Liver (tissue), 9 donors: ENCODE results near the gene CHPT1. TPM values are rescaled to one million over a fixed set of nuclear protein-coding genes. Genes with fewer than 3 reads are reported as not detected.
A peak's percentile ranks its signal among the peaks of the same experiment; 100 is the strongest.

ENCODE experiments used
- DNase-seq: peaks from one replicate; pipeline ENCODE4 v3.0.0-alpha.2; 2017; ENCODE audit warnings: low spot score
- H3K27ac ChIP-seq, 2 donors: one replicate each; pipeline ENCODE4 v1.7.0; 2013; ENCODE audit warnings: inconsistent platforms in 2 of 2, low read length in 2 of 2, control low read depth in 1 of 2, low read depth in 1 of 2, mild to moderate bottlenecking in 1 of 2
- H3K27me3 ChIP-seq, 4 donors: one replicate each; pipeline versions ENCODE4 v1.6.1 to v1.7.0; 2013; ENCODE audit warnings: low read length in 3 of 4, inconsistent platforms in 1 of 4, mild to moderate bottlenecking in 1 of 4, moderate library complexity in 1 of 4; ENCODE audit not compliant: control insufficient read depth in 4 of 4, insufficient read depth in 4 of 4
- H3K36me3 ChIP-seq, 4 donors: one replicate each; pipeline versions ENCODE4 v1.6.1 to v1.7.0; 2013; ENCODE audit warnings: low read length in 3 of 4, mild to moderate bottlenecking in 3 of 4, low read depth in 1 of 4, moderate library complexity in 1 of 4; ENCODE audit not compliant: control insufficient read depth in 4 of 4, insufficient read depth in 3 of 4
- H3K4me1 ChIP-seq, 4 donors: one replicate each; pipeline versions ENCODE4 v1.6.1 to v1.7.0; 2013; ENCODE audit warnings: low read length in 3 of 4, mild to moderate bottlenecking in 3 of 4, moderate library complexity in 1 of 4; ENCODE audit not compliant: control insufficient read depth in 4 of 4, insufficient read depth in 4 of 4
- H3K4me3 ChIP-seq, 3 donors: one replicate each; pipeline versions ENCODE4 v1.6.1 to v1.7.0; 2013; ENCODE audit warnings: low read length in 3 of 3, control low read depth in 1 of 3, low read depth in 1 of 3, mild to moderate bottlenecking in 1 of 3
- H3K9ac ChIP-seq, 2 donors: one replicate each; pipeline ENCODE4 v1.7.0; 2013; ENCODE audit warnings: low read length in 2 of 2, mild to moderate bottlenecking in 2 of 2, moderate library complexity in 2 of 2, control low read depth in 1 of 2, low read depth in 1 of 2
- H3K9me3 ChIP-seq, 4 donors: one replicate each; pipeline versions ENCODE4 v1.6.1 to v1.7.0; 2013; ENCODE audit warnings: low read length in 3 of 4; ENCODE audit not compliant: control insufficient read depth in 4 of 4
- ATF3 ChIP-seq: IDR thresholded peaks from 2 replicates; pipeline ENCODE4 v1.6.1; 2016; ENCODE audit warnings: antibody characterized with exemption
- CTCF ChIP-seq: fragments of 150-350 bp; IDR thresholded peaks from 2 replicates; pipeline ENCODE4 v1.5.1; 2017; ENCODE audit warnings: improper control_type of control experiment, low read depth, low read length; ENCODE audit not compliant: missing input control
- EGR1 ChIP-seq, 2 donors: IDR thresholded peaks; 2 replicates each; pipeline ENCODE4 v1.6.1; 2016 to 2018; ENCODE audit warnings: antibody characterized with exemption in 2 of 2, low read depth in 2 of 2
- FOXA1 ChIP-seq: IDR thresholded peaks from 2 replicates; pipeline ENCODE4 v1.6.1; 2016; ENCODE audit warnings: antibody characterized with exemption
- FOXA2 ChIP-seq: IDR thresholded peaks from 2 replicates; pipeline ENCODE4 v1.6.1; 2016; ENCODE audit warnings: antibody characterized with exemption
- GABPA ChIP-seq, 2 donors: IDR thresholded peaks in 1 of 2; conservative IDR thresholded peaks in 1 of 2; 2 replicates each; pipeline ENCODE4 v1.6.1; 2016; ENCODE audit warnings: antibody characterized with exemption in 2 of 2, mild to moderate bottlenecking in 1 of 2, moderate library complexity in 1 of 2
- HNF4A ChIP-seq, 2 donors: conservative IDR thresholded peaks; 2 replicates each; pipeline ENCODE4 v1.6.1; 2016; ENCODE audit warnings: antibody characterized with exemption in 2 of 2, mild to moderate bottlenecking in 2 of 2
- HNF4G ChIP-seq: IDR thresholded peaks from 2 replicates; pipeline ENCODE4 v1.6.1; 2016; ENCODE audit warnings: antibody characterized with exemption
- MAX ChIP-seq: IDR thresholded peaks from 2 replicates; pipeline ENCODE4 v1.6.1; 2016; ENCODE audit warnings: antibody characterized with exemption
- NR2F2 ChIP-seq: IDR thresholded peaks from 2 replicates; pipeline ENCODE4 v1.6.1; 2016; ENCODE audit warnings: antibody characterized with exemption
- RAD21 ChIP-seq, 2 donors: IDR thresholded peaks; 2 replicates each; pipeline ENCODE4 v1.6.1; 2016; ENCODE audit warnings: antibody characterized with exemption in 2 of 2, mild to moderate bottlenecking in 2 of 2
- REST ChIP-seq: IDR thresholded peaks from 2 replicates; pipeline ENCODE4 v1.6.1; 2016; ENCODE audit warnings: antibody characterized with exemption, mild to moderate bottlenecking
- RXRA ChIP-seq, 2 donors: IDR thresholded peaks; 2 replicates each; pipeline ENCODE4 v1.6.1; 2017 to 2018; ENCODE audit warnings: antibody characterized with exemption in 2 of 2, mild to moderate bottlenecking in 1 of 2
- WGBS: extraction: QIAGEN DNeasy Blood & Tissue Kit; methylation state at CpG from one replicate; pipeline ENCODE4 v1.1.7; 2013; 5-methylcytosine and 5-hydroxymethylcytosine counted together
- polyA plus RNA-seq, 2 donors: library from polyadenylated mRNA; stranded (reverse) in 1 of 2; unstranded in 1 of 2; fragments of 200-250 nt in 1 of 2; fragments of >200 nt in 1 of 2; fragmentation: Nextera tagmentation in 1 of 2; extraction: Ambion mirVana in 1 of 2; gene quantifications; one replicate each; pipeline versions ENCODE4 v1.2.1 to v1.2.3, GENCODE V29; 2013 to 2015
- total RNA-seq, 2 donors: library from RNA; depleted of rRNA; stranded (reverse); fragments of >200 nt; gene quantifications; one replicate each; pipeline ENCODE4 v1.2.3, GENCODE V29; 2014
- donor health status: healthy.
- donor health status: healthy.
- donor health status: healthy.
- donor health status: healthy.
- donor health status: healthy.

CHPT1 gene
- total and polyA plus RNA-seq, 4 donors = 51.5 to 96.6 (median 61.7) TPM

GRCh38 chr12:101685092-101685491 lies 12.3 kb upstream of the CHPT1 start:
- Histone ChIP-seq H3K9ac (no peak overlapping the region), H3K4me1 (peaks cover 0 to 1% (median under 1%) of the 10 kb centered on the region in 4 donors), H3K9me3 (no peaks in the 10 kb centered on the region), H3K36me3 (no peaks in the 10 kb centered on the region), H3K27ac (no peak overlapping the region), H3K4me3 (no peak overlapping the region), H3K27me3 (no peaks in the 10 kb centered on the region)
- no peak for DNase-seq
- WGBS = 94% methylated on average over 1 of the region's 1 CpG
- TF ChIP-seq FOXA2 = no peak
- TF ChIP-seq RAD21 (IDR thresholded peaks at IDR 0.05) = no peak

- Histone ChIP-seq H3K4me1 (peaks cover 3 to 11% (median 7%) of the 10 kb centered on the region in 4 donors), H3K27ac (no peak overlapping the region), H3K27me3 (no peaks in the 10 kb centered on the region), H3K9me3 (no peaks in the 10 kb centered on the region), H3K36me3 (no peaks in the 10 kb centered on the region), H3K9ac (no peak overlapping the region), H3K4me3 (no peak overlapping the region)
- DNase-seq = no peak
- TF ChIP-seq REST = no peak
- no peak for TF ChIP-seq MAX
- TF ChIP-seq GABPA (IDR thresholded peaks at IDR 0.05 in 1 of 2, conservative IDR thresholded peaks at IDR 0.05 in 1 of 2) = no peak
- TF ChIP-seq RAD21 (IDR thresholded peaks at IDR 0.05) = no peak
- no peak for TF ChIP-seq EGR1 (IDR thresholded peaks at IDR 0.05; ENCODE audit: low read depth in 2 of 2)
- TF ChIP-seq ATF3 = no peak
- no peak for TF ChIP-seq HNF4G
- no peak for TF ChIP-seq NR2F2
- no peak for TF ChIP-seq CTCF
- TF ChIP-seq FOXA1 = no peak
- 81% methylated on average over 1 of the region's 1 CpG for WGBS
These were observed 11.3 kb upstream of the CHPT1 start for GRCh38 chr12:101686176-101686575.

- WGBS = 44% methylated on average over 3 of the region's 3 CpGs
- no peak for DNase-seq
These were observed 6.8 kb upstream of the CHPT1 start for GRCh38 chr12:101690544-101691098.

More at GRCh38 chr12:101690544-101691098, 6.8 kb upstream of the CHPT1 start:
- Histone ChIP-seq H3K9me3 (peaks cover 0 to 3% (median 0%) of the 10 kb centered on the region in 4 donors), H3K36me3 (no peaks in the 10 kb centered on the region), H3K4me3 (no peak overlapping the region), H3K27ac (no peak overlapping the region), H3K27me3 (no peaks in the 10 kb centered on the region), H3K9ac (no peak overlapping the region), H3K4me1 (peaks cover 4 to 32% (median 21%) of the 10 kb centered on the region in 4 donors)
- TF ChIP-seq REST (no peak), RXRA (IDR thresholded peaks at IDR 0.05) (peak in 1 of 2 donors; percentile 5), HNF4A (conservative IDR thresholded peaks at IDR 0.05) (peak in 1 of 2 donors; percentile 26)
